Activated CD4-positive, alpha-beta T cell treated with anti-CD3 and anti-CD28 coated beads, Interleukin-2, amount 50 U/mL, for 1 hour (primary cell): ENCODE data around the gene LAMTOR4.
"Not testable (repeated sequence)": the region's sequence is repeated elsewhere in the genome, so short reads cannot be mapped to it uniquely, and the experiment has no call there.

Experiments
- DNase-seq: peaks from one replicate; pipeline ENCODE4 v3.0.0-alpha.2; 2020

LAMTOR4 gene

DNA sequence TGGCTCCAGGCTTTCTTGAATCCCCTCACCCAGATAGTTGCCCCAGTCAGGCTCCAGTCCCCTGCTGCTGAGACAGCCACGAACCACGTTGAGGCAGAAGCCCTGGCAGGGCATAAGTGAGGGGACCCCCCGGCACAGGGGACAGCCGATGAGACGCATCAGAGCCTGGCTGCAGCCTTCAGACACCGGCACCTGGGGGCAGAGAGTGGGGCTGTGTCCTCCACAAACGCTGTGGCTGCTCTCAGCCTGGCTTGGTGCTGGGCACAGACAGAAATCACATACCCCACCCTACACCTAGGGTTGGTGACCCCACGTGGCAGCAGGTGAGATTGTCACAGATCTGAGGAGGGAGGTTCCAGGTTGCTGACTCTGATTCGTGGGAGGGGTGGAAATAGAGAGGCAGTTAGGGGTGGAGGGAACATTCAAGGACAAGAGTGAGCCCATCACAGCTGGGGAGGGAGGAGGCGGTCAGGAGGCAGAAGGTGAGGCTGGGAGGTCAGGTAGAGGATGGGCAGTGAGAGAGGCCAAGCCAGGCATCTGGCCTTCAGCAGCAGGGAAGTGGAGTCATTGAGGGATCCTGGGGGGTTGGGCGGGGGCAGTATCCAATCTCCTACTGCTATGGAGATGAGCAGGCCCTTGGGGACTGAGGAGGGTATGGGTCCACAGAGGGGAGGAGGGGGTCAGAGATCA, 25.2 kb downstream of the LAMTOR4 start:
- DNase-seq = no peak

DNA sequence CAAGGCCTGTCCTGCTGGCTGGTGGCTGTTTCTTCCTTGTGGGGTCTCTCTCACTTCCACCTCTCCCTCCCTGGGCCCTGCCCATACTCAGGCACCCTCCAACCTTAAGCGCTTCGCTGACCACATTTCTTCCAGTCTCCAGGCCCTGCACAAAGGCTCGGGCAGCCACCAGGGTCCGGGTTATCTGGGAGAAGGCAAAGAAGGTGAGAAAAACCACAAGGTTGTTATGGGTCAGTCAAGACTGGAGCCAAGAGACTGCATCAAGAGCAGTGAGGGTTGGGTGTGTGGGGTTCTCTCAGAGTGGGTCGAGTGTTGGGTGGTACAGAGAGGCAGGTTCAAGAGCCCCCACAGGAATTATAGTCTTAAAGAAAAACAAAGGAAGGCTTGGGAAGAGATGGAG, 25.9 kb downstream of the LAMTOR4 start:
- no peak for DNase-seq

DNA sequence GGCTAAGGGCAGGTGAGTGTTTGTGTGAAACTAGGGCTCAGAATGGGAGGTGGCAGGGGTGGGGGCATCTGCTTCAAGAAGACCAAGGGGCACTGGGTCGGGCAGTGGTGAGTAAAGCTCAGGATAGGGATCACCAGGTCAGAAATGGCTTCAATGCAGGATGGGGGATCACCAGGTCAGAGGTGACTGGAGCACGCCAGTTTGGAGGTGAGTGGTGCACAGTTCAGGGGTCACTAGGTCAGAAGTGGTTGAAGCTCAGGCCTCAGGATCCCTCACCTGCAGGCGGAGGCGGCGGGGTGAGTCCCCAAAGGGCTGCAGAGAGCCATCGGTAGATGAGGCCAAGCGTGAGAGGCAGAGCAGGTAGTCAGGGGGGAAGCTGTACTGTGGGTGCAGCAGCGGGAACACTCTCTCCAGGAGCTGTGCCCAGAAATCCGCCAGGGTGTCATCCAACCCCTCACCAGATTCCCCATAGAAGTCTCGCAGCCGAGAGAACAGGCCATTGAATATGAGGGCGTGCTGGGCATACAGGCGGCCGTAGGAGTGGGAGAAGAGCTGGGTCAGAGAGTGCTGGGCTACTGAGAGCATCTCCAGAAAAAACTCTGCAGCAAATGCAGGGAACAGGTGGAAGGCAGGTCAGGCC, 26.7 kb downstream of the LAMTOR4 start:
- no peak for DNase-seq

DNA sequence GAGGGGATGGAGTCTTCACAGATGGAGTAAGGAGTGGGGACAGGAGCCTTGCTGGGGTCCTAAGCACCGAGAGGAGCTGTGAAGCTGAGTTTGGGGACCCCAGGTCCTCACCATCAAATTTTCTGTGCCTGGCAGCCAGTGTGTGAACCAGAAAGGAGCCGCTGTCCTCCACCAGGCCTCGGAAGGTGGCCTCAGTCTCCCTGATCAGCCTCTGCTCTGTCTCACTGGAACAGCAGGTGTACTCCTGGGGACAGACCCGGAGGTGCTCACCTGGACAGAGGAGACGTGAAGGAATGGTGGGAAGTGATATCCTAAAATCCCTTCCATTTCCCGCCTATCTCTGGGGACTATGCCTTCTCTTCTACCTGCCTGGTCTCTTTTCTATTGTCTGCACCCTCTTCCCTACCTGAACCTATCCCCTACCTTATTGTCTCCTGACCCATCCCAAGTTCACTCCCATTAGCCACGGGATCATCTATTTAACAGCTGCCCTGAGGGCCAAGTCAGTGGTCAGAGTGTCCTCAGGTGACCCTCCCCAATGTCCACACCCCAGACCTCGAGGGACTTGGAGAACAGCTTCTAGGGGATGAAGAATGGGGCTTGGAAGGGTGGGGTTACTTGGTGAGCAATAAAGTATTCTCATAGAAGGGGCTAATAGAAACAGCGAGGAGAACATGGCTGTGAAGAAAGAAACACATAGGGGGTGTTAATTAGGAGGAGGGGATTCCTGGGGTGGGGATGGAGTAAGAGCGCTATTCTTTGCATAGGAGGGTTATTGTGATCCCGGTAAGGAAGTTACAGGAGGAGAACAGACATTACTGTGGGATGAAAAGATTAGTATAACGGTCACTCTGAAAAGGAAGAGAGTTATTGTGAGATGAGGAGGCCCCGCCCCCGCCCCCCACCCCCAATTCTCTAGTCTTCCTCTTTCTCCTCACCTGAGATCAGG, 27.7 kb downstream of the LAMTOR4 start:
- no peak for DNase-seq

GRCh38 chr7:100177045-100178001, 28.6 kb downstream of the LAMTOR4 start, which contains the start of the genes GPC2 and STAG3:
TSS of gene GPC2 (minus strand) at chr7:100177381. CDS start at chr7:100177199, 182 bp downstream.
TSS of gene STAG3 (plus strand) at chr7:100177918. CDS start at chr7:100180557, 2,639 bp downstream.
- DNase-seq = peak; percentile 98

DNA sequence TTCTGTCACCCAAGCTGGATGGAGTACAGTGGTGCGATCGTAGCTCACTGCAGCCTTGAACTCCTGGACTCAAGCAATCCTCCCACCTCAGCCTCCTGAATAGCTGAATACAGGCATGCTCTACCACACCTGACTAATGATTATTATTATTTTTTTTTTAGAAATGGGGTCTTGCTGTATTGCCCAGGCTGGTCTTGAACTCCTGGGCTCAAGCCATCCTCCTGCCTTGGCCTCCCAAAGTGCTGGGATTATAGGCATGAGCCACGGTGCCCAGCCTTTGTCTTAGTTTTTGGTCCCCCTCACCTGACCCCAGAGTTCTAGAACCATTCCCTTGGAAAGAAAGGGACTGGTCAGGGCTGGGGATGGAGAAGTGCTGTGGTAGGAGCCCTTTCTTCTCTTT, 31.4 kb downstream of the LAMTOR4 start:
- not testable (repeated sequence) for DNase-seq

GRCh38 chr7:100182616-100183015, 33.9 kb downstream of the LAMTOR4 start:
- not testable (repeated sequence) for DNase-seq

- DNase-seq = not testable (repeated sequence)
Observed at GRCh38 chr7:100183090-100183489, 34.4 kb downstream of the LAMTOR4 start.

DNA sequence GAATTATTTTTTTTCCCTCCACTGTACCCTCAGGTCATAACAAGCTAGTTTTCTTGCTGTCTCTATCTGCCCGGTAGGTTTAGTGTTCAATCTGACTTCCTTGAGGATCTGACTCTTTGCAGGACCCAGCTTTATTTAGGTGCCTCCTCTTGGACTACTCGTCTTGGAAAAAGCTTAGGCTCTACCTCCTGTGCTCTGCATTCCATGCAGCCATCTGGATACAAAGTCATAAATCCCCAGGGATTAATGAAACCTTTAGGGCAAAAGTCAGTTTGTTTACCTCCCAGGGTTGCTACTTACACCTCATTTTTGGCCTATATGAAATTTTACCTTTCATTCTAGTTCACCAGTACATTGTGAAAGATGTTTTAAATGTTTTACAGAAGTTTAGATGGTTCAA, 37.0 kb downstream of the LAMTOR4 start:
- DNase-seq = no peak

GRCh38 chr7:100189061-100189460, 40.3 kb downstream of the LAMTOR4 start:
- DNase-seq = no peak

DNA sequence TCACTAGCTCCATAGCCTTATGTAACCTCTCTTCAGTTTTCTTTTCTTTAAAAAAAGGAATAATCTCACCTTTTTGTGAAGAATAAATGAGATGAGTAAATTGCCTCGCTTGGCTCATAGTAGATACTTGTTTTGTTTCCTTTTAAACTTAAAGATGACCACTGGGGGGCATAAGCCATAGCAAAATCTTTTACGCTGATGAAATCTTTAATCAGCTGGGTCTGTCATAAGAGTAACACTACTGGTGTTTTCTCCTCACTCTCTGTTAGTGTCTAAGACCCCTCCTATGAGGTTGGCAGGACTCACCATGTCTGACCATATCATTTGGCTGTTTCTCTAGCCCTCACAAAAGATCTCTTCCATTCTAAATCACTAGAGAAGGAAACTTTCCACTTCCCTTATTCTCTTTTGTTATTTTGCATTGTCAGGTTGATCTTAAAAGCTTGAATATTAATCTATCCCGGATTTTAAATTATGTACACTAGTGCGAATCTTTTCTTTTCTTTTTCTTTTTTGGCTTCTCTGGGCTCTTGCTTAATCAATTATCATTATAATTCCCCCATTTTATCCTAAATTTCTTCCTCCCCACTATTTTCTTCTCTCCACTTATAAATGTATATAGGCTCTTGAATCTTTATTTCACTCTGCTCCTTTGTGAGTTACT, 41.5 kb downstream of the LAMTOR4 start:
- no peak for DNase-seq

DNA sequence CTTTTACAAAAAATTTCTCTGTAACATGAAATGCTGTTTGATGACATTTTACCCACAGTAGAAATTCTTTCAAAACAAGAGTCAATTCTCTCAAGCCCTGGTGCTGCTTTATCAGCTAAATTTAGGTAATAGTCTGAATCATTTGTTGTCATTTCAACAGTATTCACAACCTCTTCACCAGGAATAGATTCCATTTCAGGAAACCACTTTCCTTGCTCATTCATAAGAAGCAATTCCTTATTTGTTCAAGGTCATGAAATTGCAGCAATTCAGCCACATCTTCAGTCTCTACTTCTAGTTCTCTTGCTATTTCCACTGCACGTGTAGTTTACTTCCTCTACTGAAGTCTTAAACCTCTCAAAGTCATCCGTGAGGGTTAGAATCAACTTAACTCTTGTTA, 43.1 kb downstream of the LAMTOR4 start:
- no peak for DNase-seq

- DNase-seq = not testable (repeated sequence)
Observed at GRCh38 chr7:100192281-100192862, 43.7 kb downstream of the LAMTOR4 start.

- DNase-seq = no peak
Observed at GRCh38 chr7:100192969-100193368, 44.3 kb downstream of the LAMTOR4 start.

GRCh38 chr7:100195222-100195621, 46.5 kb downstream of the LAMTOR4 start:
- no peak for DNase-seq

- not testable (repeated sequence) for DNase-seq
Observed at GRCh38 chr7:100195901-100196322, 47.2 kb downstream of the LAMTOR4 start.

DNA sequence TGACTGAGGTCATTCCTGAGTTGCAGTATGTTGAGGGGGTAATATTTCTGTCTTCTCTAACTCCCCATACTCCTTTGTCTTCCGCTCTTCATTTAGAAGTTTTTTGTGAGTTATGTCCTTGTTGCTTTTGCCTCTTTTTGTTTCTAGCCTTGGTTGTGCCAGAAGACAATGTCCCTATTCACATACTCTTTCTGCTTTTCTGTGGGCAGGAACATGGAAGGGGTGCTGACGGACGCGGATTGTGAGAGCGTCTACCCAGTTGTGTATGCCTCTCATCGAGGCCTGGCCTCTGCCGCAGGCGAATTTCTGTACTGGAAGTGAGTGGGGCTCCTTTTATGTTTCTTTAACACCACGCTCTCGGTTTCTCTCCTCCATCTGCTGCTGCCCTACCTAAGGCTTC, 49.5 kb downstream of the LAMTOR4 start:
- no peak for DNase-seq

DNA sequence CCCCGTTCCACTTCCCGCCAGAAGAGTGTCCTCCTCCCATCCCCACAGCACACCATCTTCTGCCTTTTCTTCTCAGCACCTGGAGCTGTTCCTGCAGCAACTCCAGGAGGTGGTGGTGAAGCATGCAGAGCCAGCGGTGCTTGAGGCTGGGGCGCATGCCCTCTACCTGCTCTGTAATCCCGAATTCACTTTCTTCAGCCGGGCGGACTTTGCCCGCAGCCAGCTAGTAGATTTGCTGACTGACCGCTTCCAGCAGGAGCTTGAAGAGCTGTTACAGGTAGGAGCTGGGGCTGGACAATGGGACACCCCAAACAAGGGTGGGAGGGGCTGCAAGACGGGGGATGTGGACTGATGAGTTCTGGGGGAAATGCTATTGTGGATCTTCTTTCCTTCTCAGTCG, 52.0 kb downstream of the LAMTOR4 start:
- no peak for DNase-seq
